Astrocyte (in vitro differentiated cells and primary cell): ENCODE results near the gene CREB5. TPM values are rescaled to one million over a fixed set of nuclear protein-coding genes. Genes with fewer than 3 reads are reported as not detected.

ENCODE experiments used
- DNase-seq: peaks from one replicate; pipeline ENCODE4 v3.0.0-alpha.2; 2010; ENCODE audit warnings: low read depth
- FAIRE-seq: peaks from 2 replicates; lab custom pipeline; 2011; peaks lifted over from hg19 to GRCh38; lab: Jason Lieb, UNC
- H2AFZ ChIP-seq: 2 replicates; pipeline ENCODE4 v1.6.0; 2012; ENCODE audit warnings: low read depth, low read length, inconsistent platforms
- H3K27ac ChIP-seq: 2 replicates; pipeline ENCODE4 v1.5.1; 2011; ENCODE audit warnings: low read depth, low read length, inconsistent platforms
- H3K27me3 ChIP-seq: 2 replicates; pipeline ENCODE4 v1.6.0; 2011; ENCODE audit warnings: low read length, inconsistent platforms; ENCODE audit not compliant: insufficient read depth
- H3K36me3 ChIP-seq: 2 replicates; pipeline ENCODE4 v1.5.1; 2011; ENCODE audit warnings: low read length, inconsistent platforms; ENCODE audit not compliant: insufficient read depth
- H3K4me1 ChIP-seq: 2 replicates; pipeline ENCODE4 v1.5.1; 2011; ENCODE audit warnings: low read length, inconsistent platforms; ENCODE audit not compliant: insufficient read depth
- H3K4me2 ChIP-seq: 2 replicates; pipeline ENCODE4 v1.6.0; 2012; ENCODE audit warnings: low read length, inconsistent platforms
- H3K4me3 ChIP-seq: 2 replicates; pipeline ENCODE4 v1.5.1; 2011; ENCODE audit warnings: low read depth, mild to moderate bottlenecking, low read length, inconsistent platforms; ENCODE audit not compliant: insufficient read depth
- H3K79me2 ChIP-seq: 2 replicates; pipeline ENCODE4 v1.6.0; 2012; ENCODE audit warnings: mild to moderate bottlenecking, low read length, inconsistent platforms; ENCODE audit not compliant: insufficient read depth
- H3K9ac ChIP-seq: 2 replicates; pipeline ENCODE4 v1.6.0; 2012; ENCODE audit warnings: mild to moderate bottlenecking, low read length, inconsistent platforms
- H3K9me3 ChIP-seq: 2 replicates; pipeline ENCODE4 v1.5.1; 2012; ENCODE audit warnings: low read depth, mild to moderate bottlenecking, low read length, inconsistent platforms; ENCODE audit not compliant: insufficient read depth
- H4K20me1 ChIP-seq: 2 replicates; pipeline ENCODE4 v1.6.0; 2012; ENCODE audit warnings: low read length, inconsistent platforms; ENCODE audit not compliant: insufficient read depth
- H3K27ac Mint-ChIP-seq: one replicate; pipeline ENCODE4 v1.8.0; 2021; ENCODE audit warnings: mild to moderate bottlenecking, mixed read lengths; ENCODE audit not compliant: unreplicated experiment
- H3K27me3 Mint-ChIP-seq: one replicate; pipeline ENCODE4 v1.8.0; 2021; ENCODE audit warnings: low read depth, mixed read lengths; ENCODE audit not compliant: unreplicated experiment
- H3K36me3 Mint-ChIP-seq: one replicate; pipeline ENCODE4 v1.8.0; 2021; ENCODE audit warnings: low read depth, mixed read lengths; ENCODE audit not compliant: unreplicated experiment
- H3K4me1 Mint-ChIP-seq: one replicate; pipeline ENCODE4 v1.8.0; 2021; ENCODE audit warnings: low read depth, mixed read lengths; ENCODE audit not compliant: unreplicated experiment
- H3K4me3 Mint-ChIP-seq: one replicate; pipeline ENCODE4 v1.8.0; 2021; ENCODE audit warnings: mild to moderate bottlenecking, moderate library complexity, mixed read lengths; ENCODE audit not compliant: unreplicated experiment
- H3K9me3 Mint-ChIP-seq: one replicate; pipeline ENCODE4 v1.8.0; 2021; ENCODE audit warnings: mild to moderate bottlenecking, mixed read lengths; ENCODE audit not compliant: unreplicated experiment
- CTCF ChIP-seq: IDR thresholded peaks from 2 replicates; pipeline ENCODE4 v1.5.1; 2011; ENCODE audit warnings: low read depth, mild to moderate bottlenecking, inconsistent platforms, low read length, moderate library complexity; ENCODE audit not compliant: insufficient read depth
- EZH2 ChIP-seq: IDR thresholded peaks from 2 replicates; pipeline ENCODE4 v1.6.1; 2012; ENCODE audit warnings: mild to moderate bottlenecking, low read length, inconsistent platforms; ENCODE audit not compliant: insufficient read depth
- total RNA-seq: library from RNA; stranded (reverse); gene quantifications from 2 replicates; pipeline ENCODE4 v1.2.1, GENCODE V29; 2021

The CREB5 gene
- total RNA-seq, 1 donor from 2014 or later: 25.4 TPM

GRCh38 chr7:28570113-28570969 lies 158.0 kb downstream of the CREB5 start:
- peaks cover 3% of the 10 kb centered on the region for H4K20me1 ChIP-seq
- H3K27ac ChIP-seq: no peak overlapping the region
- TF ChIP-seq CTCF (no peak), EZH2 (no peak)
- DNase-seq (no peak), FAIRE-seq (no peak)
- H3K4me1 Mint-ChIP-seq: peaks cover 26% of the 10 kb centered on the region
- no peaks in the 10 kb centered on the region for H3K27me3 ChIP-seq
- no peaks in the 10 kb centered on the region for H3K27me3 Mint-ChIP-seq
- peak overlapping the region; percentile 32 for H3K4me2 ChIP-seq
- no peaks in the 10 kb centered on the region for H3K36me3 Mint-ChIP-seq
- no peaks in the 10 kb centered on the region for H3K79me2 ChIP-seq
- H3K9ac ChIP-seq: no peak overlapping the region
- H3K27ac Mint-ChIP-seq: peak overlapping the region; percentile 20
- no peak overlapping the region for H2AFZ ChIP-seq
- no peak overlapping the region for H3K4me3 Mint-ChIP-seq
- peaks cover 26% of the 10 kb centered on the region for H3K4me1 ChIP-seq
- H3K9me3 ChIP-seq: no peaks in the 10 kb centered on the region
- no peaks in the 10 kb centered on the region for H3K9me3 Mint-ChIP-seq
- no peak overlapping the region for H3K4me3 ChIP-seq
- H3K36me3 ChIP-seq: no peaks in the 10 kb centered on the region

GRCh38 chr7:28570970-28571288 lies 158.6 kb downstream of the CREB5 start:
- H3K4me1 Mint-ChIP-seq: peaks cover 31% of the 10 kb centered on the region
- TF ChIP-seq EZH2: no peak
- no peak for TF ChIP-seq CTCF
- H3K4me3 Mint-ChIP-seq: no peak overlapping the region
- no peak for FAIRE-seq
- H3K36me3 Mint-ChIP-seq: no peaks in the 10 kb centered on the region
- H3K27me3 ChIP-seq: no peaks in the 10 kb centered on the region
- no peak overlapping the region for H3K9ac ChIP-seq
- no peak for DNase-seq
- H3K27ac ChIP-seq: no peak overlapping the region
- H3K4me1 ChIP-seq: peaks cover 31% of the 10 kb centered on the region
- no peaks in the 10 kb centered on the region for H3K9me3 Mint-ChIP-seq
- H3K4me2 ChIP-seq: peak overlapping the region; percentile 32
- peaks cover 3% of the 10 kb centered on the region for H4K20me1 ChIP-seq
- no peak overlapping the region for H2AFZ ChIP-seq
- H3K36me3 ChIP-seq: no peaks in the 10 kb centered on the region
- H3K9me3 ChIP-seq: no peaks in the 10 kb centered on the region
- no peaks in the 10 kb centered on the region for H3K27me3 Mint-ChIP-seq
- peak overlapping the region; percentile 20 for H3K27ac Mint-ChIP-seq
- H3K79me2 ChIP-seq: no peaks in the 10 kb centered on the region
- no peak overlapping the region for H3K4me3 ChIP-seq

- Histone ChIP-seq H2AFZ (no peak overlapping the region), H3K4me3 (no peak overlapping the region), H3K4me1 (peaks cover 31% of the 10 kb centered on the region), H3K27ac (no peak overlapping the region), H3K27me3 (no peaks in the 10 kb centered on the region), H3K9me3 (no peaks in the 10 kb centered on the region), H3K36me3 (no peaks in the 10 kb centered on the region), H3K4me2 (peak overlapping the region; percentile 32), H4K20me1 (peaks cover 3% of the 10 kb centered on the region), H3K9ac (no peak overlapping the region), H3K79me2 (no peaks in the 10 kb centered on the region)
- DNase-seq (no peak), FAIRE-seq (no peak)
- Mint-ChIP-seq H3K27ac (peak overlapping the region; percentile 20), H3K4me3 (no peak overlapping the region), H3K36me3 (no peaks in the 10 kb centered on the region), H3K4me1 (peaks cover 32% of the 10 kb centered on the region), H3K27me3 (no peaks in the 10 kb centered on the region), H3K9me3 (no peaks in the 10 kb centered on the region)
- TF ChIP-seq CTCF: no peak
- no peak for TF ChIP-seq EZH2
Measured at GRCh38 chr7:28571405-28571804, 159.1 kb downstream of the CREB5 start.
